CD14-positive monocyte (primary cell): ENCODE data around the gene CSK. TPM values are rescaled to one million over a fixed set of nuclear protein-coding genes. Genes with fewer than 3 reads are reported as not detected.
A peak's percentile ranks its signal among the peaks of the same experiment; 100 is the strongest.

ENCODE experiments used
- DNase-seq, 3 donors: peaks; one replicate each; pipeline ENCODE4 v3.0.0-alpha.2; 2011 to 2022
- H2AFZ ChIP-seq: 2 replicates; pipeline ENCODE4 v1.6.0; 2012; ENCODE audit warnings: mild to moderate bottlenecking, low read depth, low read length, inconsistent platforms; ENCODE audit not compliant: insufficient read depth, poor library complexity, severe bottlenecking
- H3K27ac ChIP-seq, 2 donors: 1 replicate in 1 of 2; 2 replicates in 1 of 2; pipeline ENCODE4 v1.5.1; 2012 to 2013; ENCODE audit warnings: low read length in 2 of 2, control low read depth in 1 of 2, inconsistent platforms in 1 of 2, low read depth in 1 of 2, mild to moderate bottlenecking in 1 of 2
- H3K27me3 ChIP-seq, 2 donors: one replicate each; pipeline versions ENCODE4 v1.6.0 to v1.6.1; 2011 to 2013; ENCODE audit warnings: low read length in 2 of 2; ENCODE audit not compliant: control insufficient read depth in 2 of 2, insufficient read depth in 2 of 2
- H3K36me3 ChIP-seq, 2 donors: replicated peaks in 1 of 2; 1 replicate in 1 of 2; 2 replicates in 1 of 2; pipeline versions ENCODE4 v1.5.1 to v1.6.1; 2012 to 2013; ENCODE audit warnings: low read length in 2 of 2, control low read depth in 1 of 2, inconsistent platforms in 1 of 2, mild to moderate bottlenecking in 1 of 2; ENCODE audit not compliant: insufficient read depth in 2 of 2, control insufficient read depth in 1 of 2
- H3K4me1 ChIP-seq, 2 donors: 1 replicate in 1 of 2; 2 replicates in 1 of 2; pipeline versions ENCODE4 v1.5.1 to v1.6.1; 2012 to 2013; ENCODE audit warnings: low read length in 2 of 2, control low read depth in 1 of 2, inconsistent platforms in 1 of 2, mild to moderate bottlenecking in 1 of 2, moderate library complexity in 1 of 2; ENCODE audit not compliant: insufficient read depth in 2 of 2, control insufficient read depth in 1 of 2
- H3K4me2 ChIP-seq: replicated peaks from 2 replicates; pipeline ENCODE3; 2012; ENCODE audit warnings: low read length, moderate library complexity, mild to moderate bottlenecking; ENCODE audit not compliant: poor library complexity, severe bottlenecking; ENCODE audit errors: extremely low read depth
- H3K4me3 ChIP-seq, 3 experiments: fragments of 200-600 bp in 1 of 3; sonication (generic) in 1 of 3; replicated peaks in 1 of 3; 1 replicate in 2 of 3; 2 replicates in 1 of 3; pipeline ENCODE4 v1.5.1; 2011 to 2013; ENCODE audit warnings: low read length in 3 of 3, mild to moderate bottlenecking in 3 of 3, control low read depth in 2 of 3, low read depth in 2 of 3, inconsistent platforms in 1 of 3, moderate library complexity in 1 of 3
- H3K79me2 ChIP-seq: 2 replicates; pipeline ENCODE4 v1.6.0; 2012; ENCODE audit warnings: mild to moderate bottlenecking, control low read depth, inconsistent platforms, low read length, moderate library complexity; ENCODE audit not compliant: insufficient read depth
- H3K9ac ChIP-seq: 2 replicates; pipeline ENCODE4 v1.6.0; 2017; ENCODE audit warnings: low read length, mild to moderate bottlenecking; ENCODE audit not compliant: insufficient read depth, poor library complexity, severe bottlenecking
- H3K9me3 ChIP-seq, 2 donors: replicated peaks in 1 of 2; 1 replicate in 1 of 2; 2 replicates in 1 of 2; pipeline versions ENCODE4 v1.5.1 to v1.6.1; 2012 to 2013; ENCODE audit warnings: low read length in 2 of 2, control low read depth in 1 of 2; ENCODE audit not compliant: control insufficient read depth in 1 of 2, insufficient read depth in 1 of 2
- H4K20me1 ChIP-seq: 2 replicates; pipeline ENCODE4 v1.6.0; 2012; ENCODE audit warnings: mild to moderate bottlenecking, low read length, control low read depth, moderate library complexity; ENCODE audit not compliant: insufficient read depth
- H3K27ac Mint-ChIP-seq, 7 donors: one replicate each; pipeline ENCODE4 v1.8.0; 2020; ENCODE audit warnings: mild to moderate bottlenecking in 7 of 7, mixed read lengths in 7 of 7, moderate library complexity in 6 of 7, inconsistent platforms in 2 of 7
- H3K27me3 Mint-ChIP-seq, 3 donors: one replicate each; pipeline ENCODE4 v1.8.0; 2021 to 2022; ENCODE audit warnings: low read depth in 3 of 3, mild to moderate bottlenecking in 3 of 3, mixed read lengths in 3 of 3, moderate library complexity in 3 of 3, inconsistent platforms in 1 of 3
- H3K36me3 Mint-ChIP-seq, 2 donors: one replicate each; pipeline ENCODE4 v1.8.0; 2020; ENCODE audit warnings: mixed read lengths in 2 of 2, inconsistent platforms in 1 of 2, mild to moderate bottlenecking in 1 of 2
- H3K4me1 Mint-ChIP-seq: one replicate; pipeline ENCODE4 v1.8.0; 2020; ENCODE audit warnings: mild to moderate bottlenecking, mixed read lengths
- H3K4me3 Mint-ChIP-seq, 2 donors: one replicate each; pipeline ENCODE4 v1.8.0; 2020; ENCODE audit warnings: mild to moderate bottlenecking in 2 of 2, mixed read lengths in 2 of 2, moderate library complexity in 1 of 2
- H3K9me3 Mint-ChIP-seq, 7 donors: one replicate each; pipeline ENCODE4 v1.8.0; 2020 to 2022; ENCODE audit warnings: mixed read lengths in 7 of 7, mild to moderate bottlenecking in 6 of 7, moderate library complexity in 6 of 7, inconsistent platforms in 2 of 7
- WGBS: methylation state at CpG from one replicate; pipeline ENCODE4 v1.1.5; 2013; ENCODE audit warnings: missing lambda C conversion rate; ENCODE audit not compliant: insufficient coverage; 5-methylcytosine and 5-hydroxymethylcytosine counted together
- intact Hi-C, 2 donors: fragments of 100-400 bp; cut with micrococcal nuclease; formaldehyde crosslinking; loops; one replicate each; pipeline versions ENCODE4 v1.15.0 to v1.15.1; 2023
- polyA plus RNA-seq, 3 donors: library from polyadenylated mRNA; depleted of rRNA in 1 of 3; unstranded in 2 of 3; stranded (reverse) in 1 of 3; fragments of 300-500 nt in 2 of 3; fragments of >200 nt in 1 of 3; fragmentation: Illumina TruSeq in 2 of 3; gene quantifications; 1 replicate in 2 of 3; 2 replicates in 1 of 3; pipeline ENCODE4 v1.2.3, GENCODE V29; 2012 to 2021
- TF ChIP-seq, protein P1 (sequence below): fragments of 200-600 bp; IDR thresholded peaks from one replicate; pipeline ENCODE4 v1.8.0; 2022; ENCODE audit warnings: antibody characterized with exemption, mild to moderate bottlenecking

The CSK gene
- polyA plus RNA-seq, 3 donors: 79.0 to 426 (median 106) TPM

DNA sequence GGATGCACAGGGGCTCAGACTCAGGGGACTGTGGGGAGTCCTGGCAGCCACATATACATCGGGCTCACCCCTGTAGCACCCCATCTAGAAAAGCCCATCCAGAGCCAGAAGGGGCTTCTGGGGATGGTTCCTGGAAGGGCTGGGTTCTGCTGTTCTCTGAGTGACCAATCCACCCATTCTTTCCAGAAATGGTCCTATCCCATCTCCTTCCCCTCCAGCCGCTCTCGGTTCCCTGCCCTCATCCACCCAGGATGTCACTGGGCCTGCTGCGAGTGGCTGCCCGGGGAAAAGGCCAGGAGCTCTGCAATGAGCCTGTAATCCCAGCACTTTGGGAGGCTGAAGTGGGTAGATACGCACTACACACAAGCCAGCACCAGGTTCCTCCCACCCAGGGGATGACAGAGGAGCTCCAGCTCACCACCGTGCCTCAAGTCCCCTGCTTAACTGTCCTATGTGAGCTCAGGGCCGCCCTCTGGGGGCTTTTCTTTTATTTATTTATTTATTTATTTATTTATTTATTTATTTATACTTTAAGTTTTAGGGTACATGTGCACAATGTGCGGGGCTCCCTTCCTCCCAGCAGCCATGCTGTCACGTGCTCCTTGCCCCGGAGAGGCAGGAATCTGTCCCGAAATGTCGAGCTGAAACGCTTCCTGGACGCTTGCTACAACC lies 13.6 kb upstream of the CSK start:
- no peak overlapping the region for H2AFZ ChIP-seq
- H3K4me2 ChIP-seq: no peak overlapping the region
- no peaks in the 10 kb centered on the region for H3K9me3 ChIP-seq
- Mint-ChIP-seq H3K9me3 (no peaks in the 10 kb centered on the region), H3K4me3 (no peak overlapping the region), H3K27ac (no peak overlapping the region), H3K4me1 (peaks cover 14% of the 10 kb centered on the region), H3K27me3 (peaks cover 9 to 16% (median 11%) of the 10 kb centered on the region in 3 donors), H3K36me3 (no peaks in the 10 kb centered on the region)
- TF ChIP-seq, protein P1, sequence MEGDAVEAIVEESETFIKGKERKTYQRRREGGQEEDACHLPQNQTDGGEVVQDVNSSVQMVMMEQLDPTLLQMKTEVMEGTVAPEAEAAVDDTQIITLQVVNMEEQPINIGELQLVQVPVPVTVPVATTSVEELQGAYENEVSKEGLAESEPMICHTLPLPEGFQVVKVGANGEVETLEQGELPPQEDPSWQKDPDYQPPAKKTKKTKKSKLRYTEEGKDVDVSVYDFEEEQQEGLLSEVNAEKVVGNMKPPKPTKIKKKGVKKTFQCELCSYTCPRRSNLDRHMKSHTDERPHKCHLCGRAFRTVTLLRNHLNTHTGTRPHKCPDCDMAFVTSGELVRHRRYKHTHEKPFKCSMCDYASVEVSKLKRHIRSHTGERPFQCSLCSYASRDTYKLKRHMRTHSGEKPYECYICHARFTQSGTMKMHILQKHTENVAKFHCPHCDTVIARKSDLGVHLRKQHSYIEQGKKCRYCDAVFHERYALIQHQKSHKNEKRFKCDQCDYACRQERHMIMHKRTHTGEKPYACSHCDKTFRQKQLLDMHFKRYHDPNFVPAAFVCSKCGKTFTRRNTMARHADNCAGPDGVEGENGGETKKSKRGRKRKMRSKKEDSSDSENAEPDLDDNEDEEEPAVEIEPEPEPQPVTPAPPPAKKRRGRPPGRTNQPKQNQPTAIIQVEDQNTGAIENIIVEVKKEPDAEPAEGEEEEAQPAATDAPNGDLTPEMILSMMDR: no peak
- no peak overlapping the region for H3K9ac ChIP-seq
- H3K4me1 ChIP-seq: peaks cover 6 to 13% of the 10 kb centered on the region in 2 donors
- peaks cover 0 to 3% of the 10 kb centered on the region in 2 donors for H3K27me3 ChIP-seq
- DNase-seq: no peak
- no peaks in the 10 kb centered on the region for H3K36me3 ChIP-seq
- H3K79me2 ChIP-seq: no peaks in the 10 kb centered on the region
- intact Hi-C loops: loop anchor here (2.0 to 10.0 kb wide), 3 partner anchors 25 to 396 kb away; no protein-coding TSS in a partner anchor
- WGBS: 44% methylated on average over 9 of the region's 15 CpGs
- H3K4me3 ChIP-seq: no peak overlapping the region
- no peaks in the 10 kb centered on the region for H4K20me1 ChIP-seq
- no peak overlapping the region for H3K27ac ChIP-seq

DNA sequence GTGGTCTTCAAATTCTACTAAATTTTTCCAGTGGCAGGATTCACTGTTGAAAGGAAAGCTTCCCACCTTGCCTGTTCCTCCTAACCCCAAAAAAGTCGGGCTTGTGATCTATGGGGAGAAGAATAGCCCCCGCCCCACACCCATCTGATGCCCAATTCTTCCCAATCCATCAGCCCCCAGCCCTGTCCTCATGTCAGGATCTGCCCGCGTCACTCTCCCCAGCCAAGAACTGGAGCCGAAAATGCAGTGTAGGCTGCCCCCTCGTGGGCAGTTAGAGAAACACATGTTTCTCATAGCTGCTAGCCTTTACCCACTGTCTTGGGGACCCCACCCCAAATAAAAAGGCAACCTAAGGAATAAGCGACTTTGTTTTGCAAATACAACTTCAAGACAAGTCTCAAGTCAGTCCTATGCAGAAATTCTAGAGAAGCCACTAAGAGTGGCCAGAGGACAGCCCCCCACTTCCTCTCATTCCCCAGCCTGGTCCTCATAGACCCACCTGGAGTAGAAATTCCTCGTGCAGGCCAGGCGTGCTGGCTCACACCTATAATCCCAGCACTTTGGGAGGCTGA lies 13.0 kb upstream of the CSK start:
- H3K27ac Mint-ChIP-seq: no peak overlapping the region
- 6% methylated on average over 7 of the region's 9 CpGs for WGBS

More for the DNA sequence above, 13.0 kb upstream of the CSK start:
- peak; percentile 60 to 75 (median 71) for DNase-seq
- H3K36me3 Mint-ChIP-seq: no peaks in the 10 kb centered on the region
- H3K79me2 ChIP-seq: no peaks in the 10 kb centered on the region
- H3K4me2 ChIP-seq: no peak overlapping the region
- peaks cover 12 to 19% of the 10 kb centered on the region in 2 donors for H3K4me1 ChIP-seq
- H3K9me3 ChIP-seq: no peaks in the 10 kb centered on the region
- no peaks in the 10 kb centered on the region for H3K9me3 Mint-ChIP-seq
- peaks cover 20% of the 10 kb centered on the region for H3K4me1 Mint-ChIP-seq
- H2AFZ ChIP-seq: no peak overlapping the region
- H3K4me3 ChIP-seq: no peak overlapping the region
- H3K36me3 ChIP-seq: no peaks in the 10 kb centered on the region
- H4K20me1 ChIP-seq: no peaks in the 10 kb centered on the region
- H3K27me3 Mint-ChIP-seq: peaks cover 9 to 16% (median 11%) of the 10 kb centered on the region in 3 donors
- peaks cover 0 to 3% of the 10 kb centered on the region in 2 donors for H3K27me3 ChIP-seq
- TF ChIP-seq, protein P1: peak; percentile 86
- H3K27ac ChIP-seq: no peak overlapping the region
- intact Hi-C loops: loop anchor here (1.0 to 10.0 kb wide), 4 partner anchors 24 to 397 kb away; no protein-coding TSS in a partner anchor
- peak overlapping the region in 1 of 2 donors; percentile 50 for H3K4me3 Mint-ChIP-seq
- H3K9ac ChIP-seq: no peak overlapping the region
